GM19463 (cell line): ENCODE results near the gene SPATA12.

Experiments used
- ATAC-seq: cut with Tn5 transposase; IDR thresholded peaks from one replicate; pipeline ENCODE4 v1.9.1; 2021; ENCODE audit warnings: mild to moderate bottlenecking, moderate library complexity; ENCODE audit not compliant: unreplicated experiment

The SPATA12 gene

GRCh38 chr3:57048728-57049127 is 11.7 kb upstream of the SPATA12 start:
- no peak for ATAC-seq

GRCh38 chr3:57052662-57053061 is 7.8 kb upstream of the SPATA12 start:
- no peak for ATAC-seq

- ATAC-seq = no peak
Observed at GRCh38 chr3:57053122-57053521, 7.3 kb upstream of the SPATA12 start.

- ATAC-seq = no peak
Observed at GRCh38 chr3:57057351-57057750, 3.1 kb upstream of the SPATA12 start.

GRCh38 chr3:57059411-57059810 is 1.1 kb upstream of the SPATA12 start:
- no peak for ATAC-seq

- ATAC-seq = no peak
Observed at GRCh38 chr3:57061556-57061955, 1.1 kb downstream of the SPATA12 start.

GRCh38 chr3:57062101-57062631 is 1.7 kb downstream of the SPATA12 start:
- no peak for ATAC-seq

GRCh38 chr3:57063032-57063431 is 2.6 kb downstream of the SPATA12 start:
- ATAC-seq = no peak

GRCh38 chr3:57064001-57064400 is 3.5 kb downstream of the SPATA12 start:
- no peak for ATAC-seq

- ATAC-seq = no peak
Observed at GRCh38 chr3:57064572-57064971, 4.1 kb downstream of the SPATA12 start.

GRCh38 chr3:57065588-57065987 is 5.1 kb downstream of the SPATA12 start:
- ATAC-seq = no peak

- no peak for ATAC-seq
Observed at GRCh38 chr3:57066471-57066870, 6.0 kb downstream of the SPATA12 start.

- peak; percentile 99 for ATAC-seq
Observed at GRCh38 chr3:57068437-57069089, 8.1 kb downstream of the SPATA12 start.

- no peak for ATAC-seq
Observed at GRCh38 chr3:57069503-57069902, 9.0 kb downstream of the SPATA12 start.

- no peak for ATAC-seq
Observed at GRCh38 chr3:57073628-57074027, 13.2 kb downstream of the SPATA12 start.

GRCh38 chr3:57074135-57074534 is 13.7 kb downstream of the SPATA12 start:
- no peak for ATAC-seq

- ATAC-seq = no peak
Observed at GRCh38 chr3:57076422-57076951, 16.0 kb downstream of the SPATA12 start.

- no peak for ATAC-seq
Observed at GRCh38 chr3:57077630-57078343, 17.3 kb downstream of the SPATA12 start.

- peak; percentile 47 for ATAC-seq
Observed at GRCh38 chr3:57078344-57078634, 17.8 kb downstream of the SPATA12 start.

- ATAC-seq = peak; percentile 26
Observed at GRCh38 chr3:57078635-57079473, 18.4 kb downstream of the SPATA12 start.

- ATAC-seq = no peak
Observed at GRCh38 chr3:57079474-57079831, 19.0 kb downstream of the SPATA12 start.
